ENCODE measurements around the gene YIPF6. TPM values are rescaled to one million over a fixed set of nuclear protein-coding genes. Genes with fewer than 3 reads are reported as not detected.

YIPF6 gene
- polyA plus RNA-seq, 1 of the 3 experiments (the other 2 are of a cell fraction) = 15.0 TPM

DNA sequence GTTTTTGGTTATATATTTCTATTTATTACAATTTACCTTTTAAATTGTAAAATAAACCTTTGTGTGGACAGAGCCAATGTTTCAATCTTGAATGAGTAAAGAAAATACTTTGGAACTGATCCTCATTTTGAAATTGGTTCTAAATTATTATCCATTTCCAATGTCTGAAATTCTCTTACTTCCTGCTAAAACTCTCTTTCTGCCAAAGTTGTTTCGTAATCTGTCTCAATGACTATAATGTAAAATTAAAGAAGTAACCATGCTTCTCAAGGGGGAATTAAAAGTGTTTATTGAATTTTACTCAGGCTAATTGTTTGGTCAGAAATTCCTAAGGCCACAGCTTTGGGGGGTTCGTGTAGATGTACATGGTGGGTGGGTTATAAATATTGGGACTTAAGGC, 34.8 kb downstream of the YIPF6 start:
- WGBS (ENCODE audit: low lambda C conversion rate) = 86% methylated on average over 2 of the region's 2 CpGs
- CTCF ChIA-PET = no interaction called here

DNA sequence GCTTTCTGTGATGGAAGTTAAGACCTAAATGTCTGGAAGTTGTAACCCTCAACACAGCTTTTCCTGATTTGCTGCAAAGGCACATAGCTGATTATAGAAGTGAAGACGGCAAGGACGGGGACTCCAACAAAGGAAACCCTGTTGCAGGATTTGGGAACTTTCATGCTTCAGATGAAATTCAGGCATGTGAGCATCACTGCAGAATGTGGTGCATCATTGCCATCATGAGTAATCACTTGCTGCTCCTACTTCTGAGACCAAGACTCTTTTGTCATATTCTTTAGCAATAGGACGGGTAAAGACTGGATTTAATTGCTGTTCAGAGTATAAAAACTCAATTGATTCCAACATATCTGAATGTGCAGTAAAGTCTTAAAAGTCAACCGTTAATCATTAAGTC, 35.8 kb downstream of the YIPF6 start:
- DNase-seq = no peak
- Histone ChIP-seq H3K9me2 (no peaks in the 10 kb centered on the region), H3K4me2 (no peak overlapping the region), H3F3A (replicated peaks; ENCODE audit: insufficient read depth) (no peaks in the 10 kb centered on the region), H3K4me3 (ENCODE audit: low read depth in 2 of 2, low read length in 1 of 2) (no peak overlapping the region), H3K27ac (ENCODE audit: low read depth in 2 of 2, low read length in 1 of 2) (no peak overlapping the region), H3K9me3 (no peaks in the 10 kb centered on the region), H3K9ac (no peak overlapping the region), H3K4me1 (ENCODE audit: control insufficient read depth in 1 of 2, insufficient read depth in 2 of 2, low read depth in 1 of 2, low read length in 1 of 2) (no peaks in the 10 kb centered on the region), H3K36me3 (replicated peaks in 1 of 2; ENCODE audit: control insufficient read depth in 1 of 2, insufficient read depth in 2 of 2, low read length in 1 of 2) (peaks cover 24 to 39% of the 10 kb centered on the region in 2 experiments), H3K27me3 (ENCODE audit: insufficient read depth) (no peaks in the 10 kb centered on the region), H2AFZ (ENCODE audit: low read depth) (no peak overlapping the region), H3K79me2 (ENCODE audit: insufficient read depth) (no peaks in the 10 kb centered on the region), H4K20me1 (ENCODE audit: insufficient read depth) (no peaks in the 10 kb centered on the region)
- POLR2A ChIA-PET = no interaction called here
- CTCF ChIA-PET = no interaction called here
- TF ChIP-seq, protein P1, sequence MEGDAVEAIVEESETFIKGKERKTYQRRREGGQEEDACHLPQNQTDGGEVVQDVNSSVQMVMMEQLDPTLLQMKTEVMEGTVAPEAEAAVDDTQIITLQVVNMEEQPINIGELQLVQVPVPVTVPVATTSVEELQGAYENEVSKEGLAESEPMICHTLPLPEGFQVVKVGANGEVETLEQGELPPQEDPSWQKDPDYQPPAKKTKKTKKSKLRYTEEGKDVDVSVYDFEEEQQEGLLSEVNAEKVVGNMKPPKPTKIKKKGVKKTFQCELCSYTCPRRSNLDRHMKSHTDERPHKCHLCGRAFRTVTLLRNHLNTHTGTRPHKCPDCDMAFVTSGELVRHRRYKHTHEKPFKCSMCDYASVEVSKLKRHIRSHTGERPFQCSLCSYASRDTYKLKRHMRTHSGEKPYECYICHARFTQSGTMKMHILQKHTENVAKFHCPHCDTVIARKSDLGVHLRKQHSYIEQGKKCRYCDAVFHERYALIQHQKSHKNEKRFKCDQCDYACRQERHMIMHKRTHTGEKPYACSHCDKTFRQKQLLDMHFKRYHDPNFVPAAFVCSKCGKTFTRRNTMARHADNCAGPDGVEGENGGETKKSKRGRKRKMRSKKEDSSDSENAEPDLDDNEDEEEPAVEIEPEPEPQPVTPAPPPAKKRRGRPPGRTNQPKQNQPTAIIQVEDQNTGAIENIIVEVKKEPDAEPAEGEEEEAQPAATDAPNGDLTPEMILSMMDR (IDR thresholded peaks at IDR 0.05) = no peak
- TF ChIP-seq NRF1 (IDR thresholded peaks at IDR 0.05; ENCODE audit: low read depth, low read length) = no peak
- no peak for TF ChIP-seq RFX5 (IDR thresholded peaks at IDR 0.05; ENCODE audit: low read length)
- TF ChIP-seq ELF1 (IDR thresholded peaks at IDR 0.05) = no peak
- no peak for TF ChIP-seq EZH2phosphoT487 (IDR thresholded peaks at IDR 0.05; ENCODE audit: borderline replicate concordance, low read depth)
- no peak for TF ChIP-seq RXRA (IDR thresholded peaks at IDR 0.05; ENCODE audit: borderline replicate concordance, low read depth)
- TF ChIP-seq SMC3 (IDR thresholded peaks at IDR 0.05; ENCODE audit: low read depth, low read length) = no peak
- TF ChIP-seq TCF12 (IDR thresholded peaks at IDR 0.05) = no peak
- TF ChIP-seq, protein P2, sequence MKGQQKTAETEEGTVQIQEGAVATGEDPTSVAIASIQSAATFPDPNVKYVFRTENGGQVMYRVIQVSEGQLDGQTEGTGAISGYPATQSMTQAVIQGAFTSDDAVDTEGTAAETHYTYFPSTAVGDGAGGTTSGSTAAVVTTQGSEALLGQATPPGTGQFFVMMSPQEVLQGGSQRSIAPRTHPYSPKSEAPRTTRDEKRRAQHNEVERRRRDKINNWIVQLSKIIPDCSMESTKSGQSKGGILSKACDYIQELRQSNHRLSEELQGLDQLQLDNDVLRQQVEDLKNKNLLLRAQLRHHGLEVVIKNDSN (IDR thresholded peaks at IDR 0.05; ENCODE audit: borderline replicate concordance, low read depth) = no peak
- TF ChIP-seq FOSL2 (IDR thresholded peaks at IDR 0.05; ENCODE audit: borderline replicate concordance, low read depth) = no peak
- 92% methylated on average over 4 of the region's 4 CpGs for WGBS (ENCODE audit: low lambda C conversion rate)

More for the DNA sequence above, 34.8 kb downstream of the YIPF6 start:
- POLR2A ChIA-PET = no interaction called here
- no peaks in the 10 kb centered on the region for H3K79me2 ChIP-seq (ENCODE audit: insufficient read depth)
- H3K36me3 ChIP-seq (replicated peaks in 1 of 2; ENCODE audit: control insufficient read depth in 1 of 2, insufficient read depth in 2 of 2, low read length in 1 of 2) = peaks cover 31 to 39% of the 10 kb centered on the region in 2 experiments
- no peaks in the 10 kb centered on the region for H3F3A ChIP-seq (replicated peaks; ENCODE audit: insufficient read depth)
- H4K20me1 ChIP-seq (ENCODE audit: insufficient read depth) = no peaks in the 10 kb centered on the region
- H3K4me1 ChIP-seq (ENCODE audit: control insufficient read depth in 1 of 2, insufficient read depth in 2 of 2, low read depth in 1 of 2, low read length in 1 of 2) = no peaks in the 10 kb centered on the region
- H3K27me3 ChIP-seq (ENCODE audit: insufficient read depth) = no peaks in the 10 kb centered on the region
- H2AFZ ChIP-seq (ENCODE audit: low read depth) = no peak overlapping the region
- no peak overlapping the region for H3K4me2 ChIP-seq
- H3K27ac ChIP-seq (ENCODE audit: low read depth in 2 of 2, low read length in 1 of 2) = no peak overlapping the region
- H3K9me2 ChIP-seq = no peaks in the 10 kb centered on the region
- H3K9ac ChIP-seq = no peak overlapping the region
- no peak overlapping the region for H3K4me3 ChIP-seq (ENCODE audit: low read depth in 2 of 2, low read length in 1 of 2)
- H3K9me3 ChIP-seq = no peaks in the 10 kb centered on the region
- TF ChIP-seq FOSL2 (IDR thresholded peaks at IDR 0.05; ENCODE audit: borderline replicate concordance, low read depth) = no peak
- TF ChIP-seq, protein P3, sequence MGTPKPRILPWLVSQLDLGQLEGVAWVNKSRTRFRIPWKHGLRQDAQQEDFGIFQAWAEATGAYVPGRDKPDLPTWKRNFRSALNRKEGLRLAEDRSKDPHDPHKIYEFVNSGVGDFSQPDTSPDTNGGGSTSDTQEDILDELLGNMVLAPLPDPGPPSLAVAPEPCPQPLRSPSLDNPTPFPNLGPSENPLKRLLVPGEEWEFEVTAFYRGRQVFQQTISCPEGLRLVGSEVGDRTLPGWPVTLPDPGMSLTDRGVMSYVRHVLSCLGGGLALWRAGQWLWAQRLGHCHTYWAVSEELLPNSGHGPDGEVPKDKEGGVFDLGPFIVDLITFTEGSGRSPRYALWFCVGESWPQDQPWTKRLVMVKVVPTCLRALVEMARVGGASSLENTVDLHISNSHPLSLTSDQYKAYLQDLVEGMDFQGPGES (IDR thresholded peaks at IDR 0.05; ENCODE audit: low read depth, low read length) = no peak
- TF ChIP-seq, protein P4, sequence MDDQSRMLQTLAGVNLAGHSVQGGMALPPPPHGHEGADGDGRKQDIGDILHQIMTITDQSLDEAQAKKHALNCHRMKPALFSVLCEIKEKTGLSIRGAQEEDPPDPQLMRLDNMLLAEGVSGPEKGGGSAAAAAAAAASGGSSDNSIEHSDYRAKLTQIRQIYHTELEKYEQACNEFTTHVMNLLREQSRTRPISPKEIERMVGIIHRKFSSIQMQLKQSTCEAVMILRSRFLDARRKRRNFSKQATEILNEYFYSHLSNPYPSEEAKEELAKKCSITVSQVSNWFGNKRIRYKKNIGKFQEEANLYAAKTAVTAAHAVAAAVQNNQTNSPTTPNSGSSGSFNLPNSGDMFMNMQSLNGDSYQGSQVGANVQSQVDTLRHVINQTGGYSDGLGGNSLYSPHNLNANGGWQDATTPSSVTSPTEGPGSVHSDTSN (IDR thresholded peaks at IDR 0.05) = no peak
- TF ChIP-seq, protein P5, sequence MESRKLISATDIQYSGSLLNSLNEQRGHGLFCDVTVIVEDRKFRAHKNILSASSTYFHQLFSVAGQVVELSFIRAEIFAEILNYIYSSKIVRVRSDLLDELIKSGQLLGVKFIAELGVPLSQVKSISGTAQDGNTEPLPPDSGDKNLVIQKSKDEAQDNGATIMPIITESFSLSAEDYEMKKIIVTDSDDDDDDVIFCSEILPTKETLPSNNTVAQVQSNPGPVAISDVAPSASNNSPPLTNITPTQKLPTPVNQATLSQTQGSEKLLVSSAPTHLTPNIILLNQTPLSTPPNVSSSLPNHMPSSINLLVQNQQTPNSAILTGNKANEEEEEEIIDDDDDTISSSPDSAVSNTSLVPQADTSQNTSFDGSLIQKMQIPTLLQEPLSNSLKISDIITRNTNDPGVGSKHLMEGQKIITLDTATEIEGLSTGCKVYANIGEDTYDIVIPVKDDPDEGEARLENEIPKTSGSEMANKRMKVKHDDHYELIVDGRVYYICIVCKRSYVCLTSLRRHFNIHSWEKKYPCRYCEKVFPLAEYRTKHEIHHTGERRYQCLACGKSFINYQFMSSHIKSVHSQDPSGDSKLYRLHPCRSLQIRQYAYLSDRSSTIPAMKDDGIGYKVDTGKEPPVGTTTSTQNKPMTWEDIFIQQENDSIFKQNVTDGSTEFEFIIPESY (IDR thresholded peaks at IDR 0.05; ENCODE audit: borderline replicate concordance, low read depth) = no peak
- no peak for DNase-seq
